Central memory CD8-positive, alpha-beta T cell (primary cell): ENCODE data around the gene BLCAP.

Experiments
- ATAC-seq: fragments of 150-1000 bp; cut with Tn5 transposase; replicated peaks from 2 replicates; pipeline ENCODE4 v1.10.0; 2022; ENCODE audit warnings: mild to moderate bottlenecking, moderate FRiP score, moderate number of reproducible peaks; ENCODE audit not compliant: poor library complexity, severe bottlenecking; ENCODE audit errors: extremely low read depth
- DNase-seq, 2 donors: peaks; one replicate each; pipeline ENCODE4 v3.0.0; 2021; ENCODE audit warnings: low spot score in 2 of 2
- H3K27ac Mint-ChIP-seq: one replicate; pipeline ENCODE4 v1.8.0; 2022; ENCODE audit warnings: low read depth, mild to moderate bottlenecking, moderate library complexity, mixed read lengths
- H3K27me3 Mint-ChIP-seq: one replicate; pipeline ENCODE4 v1.8.0; 2022; ENCODE audit warnings: mixed read lengths
- H3K36me3 Mint-ChIP-seq: one replicate; pipeline ENCODE4 v1.8.0; 2022; ENCODE audit warnings: mild to moderate bottlenecking, moderate library complexity, mixed read lengths; ENCODE audit not compliant: insufficient read depth
- H3K4me1 Mint-ChIP-seq: one replicate; pipeline ENCODE4 v1.8.0; 2022; ENCODE audit warnings: mixed read lengths
- H3K4me3 Mint-ChIP-seq: one replicate; pipeline ENCODE4 v1.8.0; 2022; ENCODE audit warnings: mild to moderate bottlenecking, moderate library complexity, mixed read lengths
- H3K9me3 Mint-ChIP-seq: one replicate; pipeline ENCODE4 v1.8.0; 2022; ENCODE audit warnings: mixed read lengths

Gene BLCAP

DNA sequence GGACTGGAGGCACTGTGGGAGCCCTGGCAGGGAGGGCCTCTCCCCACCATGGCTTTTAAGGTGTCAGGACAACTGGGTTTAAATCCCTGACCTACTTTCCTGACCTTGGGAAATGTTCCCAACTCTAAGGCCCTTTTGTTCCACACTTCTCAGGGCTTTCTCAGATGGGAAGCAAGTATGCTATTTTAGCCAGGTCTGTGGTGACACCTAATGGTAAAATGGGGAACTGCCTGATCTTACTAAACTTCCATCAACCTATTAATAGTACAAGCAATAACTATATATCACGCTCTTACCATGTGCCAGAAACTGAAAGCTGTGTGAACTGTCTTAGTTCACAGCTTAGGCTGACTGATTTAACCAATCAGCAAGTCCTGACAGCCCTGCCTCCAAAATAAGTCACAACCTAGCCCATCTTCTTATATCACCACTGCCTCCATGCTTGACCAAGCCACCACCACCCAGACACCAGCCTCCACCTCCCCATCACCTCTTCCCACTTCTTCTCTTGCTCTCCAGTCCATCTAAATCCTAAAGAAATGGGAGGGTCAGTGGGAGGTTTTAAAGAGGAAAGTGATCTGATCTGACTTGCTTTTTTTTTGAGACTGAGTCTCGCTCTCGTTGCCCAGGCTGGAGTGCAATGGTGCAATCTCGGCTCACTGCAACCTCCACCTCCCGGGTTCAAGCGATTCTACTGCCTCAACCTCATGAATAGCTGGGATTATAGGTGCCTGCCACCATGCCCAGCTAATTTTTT, 6.9 kb upstream of the BLCAP start:
- DNase-seq (peak in 1 of 2 donors; percentile 61), ATAC-seq (peak; percentile 97)
- no peak overlapping the region for H3K4me3 Mint-ChIP-seq
- peaks cover 21% of the 10 kb centered on the region for H3K27me3 Mint-ChIP-seq
- H3K36me3 Mint-ChIP-seq, result peaks cover 3% of the 10 kb centered on the region
- peaks cover 7% of the 10 kb centered on the region for H3K4me1 Mint-ChIP-seq
- H3K9me3 Mint-ChIP-seq, result no peaks in the 10 kb centered on the region
- no peak overlapping the region for H3K27ac Mint-ChIP-seq

DNA sequence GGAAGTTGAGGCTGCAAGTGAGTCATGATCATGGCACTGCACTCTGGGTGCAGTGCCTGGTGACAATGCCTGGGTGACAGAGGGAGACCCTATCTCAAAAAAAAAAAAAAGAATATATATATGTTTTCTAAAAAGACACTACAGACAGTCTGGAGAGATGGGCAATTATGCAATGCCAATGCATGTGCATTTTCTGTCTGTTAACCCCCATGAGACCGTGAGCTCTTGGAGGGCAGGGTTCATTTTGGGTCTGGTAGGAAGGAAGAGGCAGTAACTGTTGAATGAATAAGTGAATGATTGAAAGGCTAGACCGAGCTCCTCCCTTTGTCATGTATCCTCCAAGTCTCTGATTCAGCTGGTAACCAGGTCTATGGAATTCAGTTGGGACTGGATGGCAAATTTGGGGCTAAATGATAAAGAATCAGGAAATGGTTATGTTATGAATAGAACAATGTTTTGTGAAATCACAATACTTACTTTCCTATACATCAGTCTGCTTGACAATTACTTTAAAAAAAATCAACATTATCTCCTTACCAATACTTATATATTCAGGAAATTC, 5.6 kb upstream of the BLCAP start:
- Mint-ChIP-seq H3K9me3 (no peaks in the 10 kb centered on the region), H3K36me3 (peaks cover 3% of the 10 kb centered on the region), H3K27ac (no peak overlapping the region), H3K4me1 (peaks cover 13% of the 10 kb centered on the region), H3K4me3 (no peak overlapping the region), H3K27me3 (peaks cover 15% of the 10 kb centered on the region)
- DNase-seq, result no peak
- no peak for ATAC-seq

DNA sequence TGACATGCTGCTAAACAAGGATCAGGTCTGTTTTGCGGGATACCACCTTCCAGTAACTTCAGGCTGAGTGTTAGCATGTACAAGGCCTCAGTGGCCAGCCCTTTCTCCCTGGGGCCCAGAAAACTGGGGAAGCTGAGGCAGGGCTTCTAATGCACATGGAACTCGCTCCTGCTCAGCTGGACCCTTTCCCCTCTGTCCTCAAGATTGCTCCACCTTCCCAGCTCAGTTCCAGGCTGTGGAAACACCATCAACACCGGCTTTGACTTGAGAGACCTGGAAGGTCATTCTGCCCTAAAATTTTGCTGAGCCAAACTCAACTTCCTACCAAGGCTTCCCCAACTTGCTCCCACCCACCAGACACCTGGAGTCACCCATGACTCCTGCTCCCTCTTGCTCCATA, 4.2 kb upstream of the BLCAP start:
- Mint-ChIP-seq H3K27me3 (peaks cover 5% of the 10 kb centered on the region), H3K27ac (no peak overlapping the region), H3K36me3 (peaks cover 7% of the 10 kb centered on the region), H3K9me3 (no peaks in the 10 kb centered on the region), H3K4me1 (peaks cover 19% of the 10 kb centered on the region), H3K4me3 (no peak overlapping the region)
- ATAC-seq (no peak), DNase-seq (no peak)

DNA sequence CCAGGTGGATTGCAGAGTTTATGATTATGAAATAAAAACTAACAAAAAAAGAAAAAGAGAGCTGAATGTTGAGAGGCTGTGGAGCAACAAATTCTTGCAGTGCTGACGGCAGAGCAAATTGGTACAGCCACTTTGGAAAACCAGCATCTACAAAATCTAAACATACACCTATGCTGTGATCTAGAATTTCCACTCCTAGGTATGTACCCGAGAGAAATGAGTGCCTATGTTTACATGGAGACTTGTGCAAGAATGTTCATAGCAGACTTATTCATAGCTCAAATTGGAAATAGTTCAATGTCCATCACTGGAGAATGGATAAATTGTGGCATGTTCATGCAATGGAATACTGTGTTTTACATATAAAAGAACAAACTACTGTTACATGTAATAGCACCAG, 3.0 kb upstream of the BLCAP start:
- DNase-seq, result no peak
- Mint-ChIP-seq H3K9me3 (no peaks in the 10 kb centered on the region), H3K36me3 (peaks cover 11% of the 10 kb centered on the region), H3K27ac (no peak overlapping the region), H3K4me1 (peaks cover 31% of the 10 kb centered on the region), H3K4me3 (no peak overlapping the region), H3K27me3 (no peaks in the 10 kb centered on the region)
- ATAC-seq, result no peak

DNA sequence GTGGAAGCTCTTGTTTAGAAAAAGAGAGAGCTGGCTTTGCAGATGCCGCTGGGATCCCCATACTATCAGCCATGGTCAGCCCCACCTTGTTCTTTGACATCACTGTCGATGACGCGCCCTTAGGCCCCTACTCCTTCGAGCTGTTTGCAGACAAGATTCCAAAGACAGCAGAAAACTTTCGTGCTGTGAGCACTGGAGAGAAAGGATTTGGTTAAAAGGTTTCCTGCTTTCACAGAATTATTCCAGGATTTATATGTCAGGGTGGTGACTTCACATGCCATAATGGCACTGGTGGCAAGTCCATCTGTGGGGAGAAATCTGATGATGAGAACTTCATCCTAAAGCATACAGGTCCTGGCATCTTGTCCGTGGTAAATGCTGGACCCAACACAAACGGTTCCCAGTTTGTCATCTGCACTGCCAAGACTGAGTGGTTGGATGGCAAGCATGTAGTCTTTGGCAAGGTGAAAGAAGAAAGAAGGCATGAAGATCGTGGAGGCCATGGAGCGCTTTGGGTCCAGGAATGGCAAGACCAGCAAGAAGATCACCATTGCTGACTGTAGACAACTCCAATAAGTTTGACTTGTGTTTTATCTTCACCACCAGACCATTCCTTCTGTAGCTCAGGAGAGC, 2.4 kb upstream of the BLCAP start:
- Mint-ChIP-seq H3K36me3 (peaks cover 13% of the 10 kb centered on the region), H3K27ac (no peak overlapping the region), H3K4me3 (no peak overlapping the region)

DNA sequence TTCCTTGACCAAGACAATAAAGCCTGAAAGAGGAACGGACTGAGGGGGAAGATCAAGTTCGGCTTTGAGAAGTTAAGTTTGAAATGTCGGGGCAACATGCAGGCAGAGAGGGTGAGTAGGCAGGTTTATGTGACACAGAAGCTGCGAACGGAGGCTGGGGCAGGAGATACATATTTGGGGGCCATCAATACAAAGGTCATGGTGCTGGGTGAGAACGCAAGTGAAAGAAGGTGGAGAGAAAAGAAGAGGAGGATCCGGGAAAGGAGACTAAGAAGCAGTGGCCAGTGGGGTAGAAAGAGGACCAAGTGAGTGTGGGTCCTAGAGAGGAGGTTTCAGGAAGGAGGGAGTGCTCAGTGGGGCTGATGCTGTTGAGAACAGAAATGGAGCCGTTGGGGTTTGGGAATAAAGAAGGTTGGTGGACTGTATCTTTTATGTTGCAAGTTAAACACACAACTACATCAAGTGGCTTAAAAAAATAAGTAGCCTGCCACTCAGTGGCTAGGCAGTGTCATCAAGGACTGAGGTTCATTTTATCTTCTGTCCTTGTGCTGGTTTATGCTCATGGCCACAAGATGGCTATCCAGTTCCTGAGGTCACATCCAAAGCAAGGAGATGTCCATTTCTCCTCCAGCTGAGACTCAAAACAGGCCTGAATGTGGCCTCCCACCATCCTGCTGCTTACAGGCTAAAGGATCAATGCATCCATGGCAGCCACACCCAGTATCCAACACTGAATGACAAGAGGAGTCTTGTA, 1.7 kb upstream of the BLCAP start:
- Mint-ChIP-seq H3K36me3 (peaks cover 10% of the 10 kb centered on the region), H3K4me3 (no peak overlapping the region)

More for the DNA sequence above, 2.4 kb upstream of the BLCAP start:
- no peak for DNase-seq
- no peak for ATAC-seq
- peaks cover 37% of the 10 kb centered on the region for H3K4me1 Mint-ChIP-seq
- no peaks in the 10 kb centered on the region for H3K9me3 Mint-ChIP-seq
- H3K27me3 Mint-ChIP-seq, result no peaks in the 10 kb centered on the region

DNA sequence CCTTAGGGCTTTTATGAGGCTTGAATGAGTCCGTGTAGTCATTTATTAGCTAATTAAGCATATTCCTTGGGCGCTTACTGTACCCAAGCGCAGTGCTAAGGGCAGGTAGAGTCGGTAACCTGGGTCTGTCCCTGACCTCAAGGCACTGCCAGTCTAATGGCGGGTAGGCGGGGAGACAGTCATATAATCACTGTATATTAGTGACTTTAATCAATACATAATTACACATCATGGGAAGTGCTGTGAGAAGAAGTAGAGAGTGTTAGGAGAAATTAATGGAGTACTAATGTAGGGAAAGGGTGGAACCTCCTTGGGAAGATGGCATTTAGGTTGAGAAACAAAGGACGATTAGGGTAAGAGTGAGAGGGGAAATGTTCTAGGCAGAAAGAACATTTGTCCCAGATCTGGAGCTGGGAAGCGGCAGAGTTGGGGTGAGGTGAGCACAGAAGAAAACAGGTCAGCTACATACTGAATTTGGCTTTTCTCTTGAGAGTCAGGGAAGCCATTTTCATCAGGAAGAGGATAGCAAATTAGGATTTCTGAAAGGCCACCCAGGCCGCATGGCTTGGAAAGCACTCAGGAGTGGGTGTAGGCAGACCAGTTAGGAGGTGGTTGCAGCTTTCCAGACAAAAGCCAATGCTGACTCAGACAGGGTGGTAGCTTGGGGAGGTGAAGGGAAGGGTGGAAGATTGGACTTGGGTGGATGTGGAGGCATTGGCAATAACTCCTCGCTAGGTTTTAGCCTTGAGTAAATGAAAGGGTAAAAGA, 954 bp upstream of the BLCAP start:
- Mint-ChIP-seq H3K4me3 (peak overlapping the region; percentile 93), H3K36me3 (peaks cover 10% of the 10 kb centered on the region), H3K27ac (peak overlapping the region; percentile 100), H3K27me3 (no peaks in the 10 kb centered on the region), H3K9me3 (no peaks in the 10 kb centered on the region), H3K4me1 (peaks cover 45% of the 10 kb centered on the region)
- DNase-seq, result no peak
- no peak for ATAC-seq

More for the DNA sequence above, 1.7 kb upstream of the BLCAP start:
- peak overlapping the region; percentile 100 for H3K27ac Mint-ChIP-seq
- H3K9me3 Mint-ChIP-seq, result no peaks in the 10 kb centered on the region
- no peak for ATAC-seq
- H3K27me3 Mint-ChIP-seq, result no peaks in the 10 kb centered on the region
- H3K4me1 Mint-ChIP-seq, result peaks cover 38% of the 10 kb centered on the region
- no peak for DNase-seq

DNA sequence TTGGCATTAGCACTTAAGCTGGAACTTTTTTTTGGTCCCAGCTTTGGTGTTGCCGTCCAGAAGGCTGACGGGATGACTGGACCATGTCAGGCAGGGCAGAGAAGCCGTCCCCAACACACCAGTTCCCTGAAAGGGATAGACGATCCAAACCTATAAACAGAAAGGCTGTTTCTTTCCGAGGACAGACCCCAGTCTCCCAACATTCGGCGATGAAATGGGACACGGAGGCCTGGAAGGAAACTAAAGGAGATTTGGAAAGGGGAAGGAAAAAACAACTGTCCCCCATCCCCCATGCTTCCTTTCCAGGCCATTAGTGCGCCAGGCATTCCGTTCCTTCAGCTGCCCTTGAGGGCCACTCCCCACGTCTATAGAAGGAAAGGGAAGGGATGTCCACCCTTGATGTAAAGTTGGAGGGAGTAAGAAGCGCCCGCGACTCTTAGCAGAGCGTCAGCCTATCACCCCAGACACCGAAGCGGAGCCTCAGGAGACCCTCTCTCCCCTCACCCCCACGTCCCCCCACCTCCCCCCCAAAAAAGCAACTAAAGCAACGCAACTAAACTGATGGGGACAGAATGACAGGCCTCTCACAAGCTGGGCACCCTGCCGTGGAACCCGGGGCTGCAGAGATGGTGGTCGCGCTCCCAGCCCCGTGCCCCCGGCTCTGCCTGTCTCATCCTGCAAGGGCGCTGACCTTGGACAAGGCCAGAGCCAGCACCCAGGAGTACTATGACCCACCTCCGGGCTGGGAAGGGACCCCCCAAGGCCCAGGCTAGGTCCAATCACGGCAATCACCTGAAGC, 638 bp downstream of the BLCAP start:
- Mint-ChIP-seq H3K36me3 (peaks cover 15% of the 10 kb centered on the region), H3K4me3 (peak overlapping the region; percentile 93), H3K27me3 (no peaks in the 10 kb centered on the region), H3K4me1 (peaks cover 51% of the 10 kb centered on the region), H3K9me3 (no peaks in the 10 kb centered on the region), H3K27ac (peak overlapping the region; percentile 100)
- no peak for ATAC-seq
- no peak for DNase-seq

DNA sequence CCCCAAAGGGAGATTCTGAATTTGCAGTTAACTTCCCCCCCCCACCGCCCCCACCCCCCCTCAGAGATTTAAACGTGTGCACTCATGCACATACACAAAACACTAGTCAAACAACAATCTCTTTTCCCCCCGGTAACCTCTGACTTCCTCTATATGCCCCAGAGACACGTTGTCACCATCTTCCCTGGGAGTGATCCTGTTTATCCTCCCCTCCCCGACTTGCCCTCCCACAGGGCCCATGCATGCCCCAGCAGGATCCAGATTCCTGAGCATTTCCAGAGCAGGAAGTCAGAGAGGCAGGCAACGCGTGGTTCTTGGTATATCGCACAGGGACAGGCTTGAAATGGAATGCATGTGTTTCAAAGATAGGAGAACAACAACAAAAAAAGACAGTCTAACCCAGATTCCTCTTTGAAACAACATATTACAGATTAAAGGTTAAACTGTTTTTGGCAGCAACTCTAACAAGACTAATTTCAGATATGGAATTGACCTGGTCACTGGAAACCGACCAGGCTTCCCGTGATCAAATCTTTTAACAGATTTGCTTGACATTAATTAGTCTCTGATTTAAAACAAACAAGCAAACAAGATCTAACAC, 1.3 kb downstream of the BLCAP start:
- Mint-ChIP-seq H3K4me1 (peaks cover 51% of the 10 kb centered on the region), H3K27ac (peak overlapping the region; percentile 100), H3K27me3 (no peaks in the 10 kb centered on the region), H3K4me3 (peak overlapping the region; percentile 93), H3K36me3 (peaks cover 15% of the 10 kb centered on the region), H3K9me3 (no peaks in the 10 kb centered on the region)
- no peak for ATAC-seq
- no peak for DNase-seq

DNA sequence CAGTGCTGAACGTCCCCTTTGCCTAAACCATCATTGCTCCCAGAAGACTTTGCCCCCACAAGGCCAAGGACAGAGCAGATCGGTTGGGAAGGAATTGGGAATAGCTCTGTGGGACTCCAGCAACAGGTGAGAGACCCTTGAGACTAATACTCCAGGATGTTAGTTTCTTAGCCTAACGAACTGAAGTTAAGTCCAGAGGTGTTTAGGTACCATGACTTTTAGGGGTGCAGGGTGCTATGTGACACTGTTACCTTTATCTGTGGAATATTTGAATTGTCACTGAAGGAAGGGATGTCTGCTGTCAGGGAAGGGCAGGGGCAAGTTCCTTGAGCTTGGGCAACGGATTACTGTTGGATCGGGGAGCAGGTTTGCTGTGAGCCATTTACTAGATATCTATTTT, 1.9 kb downstream of the BLCAP start:
- Mint-ChIP-seq H3K36me3 (peaks cover 15% of the 10 kb centered on the region), H3K27me3 (no peaks in the 10 kb centered on the region), H3K27ac (peak overlapping the region; percentile 50), H3K9me3 (no peaks in the 10 kb centered on the region), H3K4me3 (peak overlapping the region; percentile 93), H3K4me1 (peaks cover 51% of the 10 kb centered on the region)
- ATAC-seq (no peak), DNase-seq (no peak)
